Naive B cell (primary cell): ENCODE results near the gene GRK3. TPM values are rescaled to one million over a fixed set of nuclear protein-coding genes. Genes with fewer than 3 reads are reported as not detected.
"Not testable (repeated sequence)": the region's sequence is repeated elsewhere in the genome, so short reads cannot be mapped to it uniquely, and the experiment has no call there.

Experiments used
- ATAC-seq, 2 donors: fragments of 150-1000 bp; cut with Tn5 transposase; 2 replicates each; pipeline ENCODE4 v1.10.0; 2021; ENCODE audit warnings: low read depth in 2 of 2, mild to moderate bottlenecking in 2 of 2, moderate library complexity in 2 of 2
- DNase-seq: peaks from one replicate; pipeline ENCODE4 v3.0.0; 2022
- H3K27ac Mint-ChIP-seq, 6 donors: one replicate each; pipeline ENCODE4 v1.8.0; 2020 to 2022; ENCODE audit warnings: mild to moderate bottlenecking in 6 of 6, mixed read lengths in 6 of 6, moderate library complexity in 5 of 6, inconsistent platforms in 2 of 6
- H3K27me3 Mint-ChIP-seq, 3 donors: one replicate each; pipeline ENCODE4 v1.8.0; 2021 to 2022; ENCODE audit warnings: mixed read lengths in 3 of 3, mild to moderate bottlenecking in 1 of 3
- H3K36me3 Mint-ChIP-seq, 2 donors: one replicate each; pipeline ENCODE4 v1.8.0; 2020 to 2022; ENCODE audit warnings: mixed read lengths in 2 of 2, inconsistent platforms in 1 of 2, mild to moderate bottlenecking in 1 of 2
- H3K4me1 Mint-ChIP-seq, 3 donors: one replicate each; pipeline ENCODE4 v1.8.0; 2020 to 2022; ENCODE audit warnings: mixed read lengths in 3 of 3, inconsistent platforms in 1 of 3, mild to moderate bottlenecking in 1 of 3, moderate library complexity in 1 of 3
- H3K4me3 Mint-ChIP-seq, 8 donors: one replicate each; pipeline ENCODE4 v1.8.0; 2020 to 2022; ENCODE audit warnings: mild to moderate bottlenecking in 8 of 8, mixed read lengths in 8 of 8, moderate library complexity in 8 of 8, inconsistent platforms in 2 of 8
- H3K9me3 Mint-ChIP-seq, 7 donors: one replicate each; pipeline ENCODE4 v1.8.0; 2020 to 2022; ENCODE audit warnings: mixed read lengths in 7 of 7, mild to moderate bottlenecking in 5 of 7, inconsistent platforms in 2 of 7, moderate library complexity in 1 of 7
- polyA plus RNA-seq, 6 donors: library from polyadenylated mRNA; unstranded; fragments of 300-500 nt; fragmentation: Illumina TruSeq; gene quantifications; one replicate each; pipeline ENCODE4 v1.2.3, GENCODE V29; 2021; ENCODE audit warnings: low read depth in 6 of 6

GRK3 gene
- polyA plus RNA-seq, 6 donors from 2014 or later: 5.9 to 18.8 (median 12.9) TPM

- DNase-seq, ATAC-seq, H3K9me3 Mint-ChIP-seq, H3K27me3 Mint-ChIP-seq, H3K36me3 Mint-ChIP-seq: not testable (repeated sequence)
- Mint-ChIP-seq H3K4me3 (peak overlapping the region in 7 of 8 donors; percentile 11 to 97 (median 59)), H3K4me1 (peaks cover 66 to 85% (median 68%) of the 10 kb centered on the region in 3 donors), H3K27ac (peak overlapping the region in 5 of 6 donors; percentile 36 to 93 (median 83))
These were observed 3.6 kb downstream of the GRK3 start for GRCh38 chr22:25568066-25568465.

GRCh38 chr22:25569361-25569760, 4.9 kb downstream of the GRK3 start:
- Mint-ChIP-seq H3K27ac (no peak overlapping the region), H3K4me3 (peak overlapping the region in 3 of 8 donors; percentile 19 to 52 (median 23)), H3K36me3 (peaks cover 4 to 8% of the 10 kb centered on the region in 2 donors), H3K27me3 (no peaks in the 10 kb centered on the region), H3K4me1 (peaks cover 61 to 79% (median 66%) of the 10 kb centered on the region in 3 donors), H3K9me3 (peaks cover 0 to 3% (median 0%) of the 10 kb centered on the region in 7 donors)
- ATAC-seq (no peak), DNase-seq (no peak)

- peaks cover 61 to 84% (median 72%) of the 10 kb centered on the region in 3 donors for H3K4me1 Mint-ChIP-seq
- peaks cover 4 to 8% of the 10 kb centered on the region in 2 donors for H3K36me3 Mint-ChIP-seq
- peaks cover 0 to 3% (median 0%) of the 10 kb centered on the region in 7 donors for H3K9me3 Mint-ChIP-seq
- peak overlapping the region in 1 of 8 donors; percentile 30 for H3K4me3 Mint-ChIP-seq
- H3K27ac Mint-ChIP-seq: no peak overlapping the region
- H3K27me3 Mint-ChIP-seq: no peaks in the 10 kb centered on the region
- ATAC-seq (no peak), DNase-seq (no peak)
These were observed 5.5 kb downstream of the GRK3 start for GRCh38 chr22:25569983-25570382.

DNA sequence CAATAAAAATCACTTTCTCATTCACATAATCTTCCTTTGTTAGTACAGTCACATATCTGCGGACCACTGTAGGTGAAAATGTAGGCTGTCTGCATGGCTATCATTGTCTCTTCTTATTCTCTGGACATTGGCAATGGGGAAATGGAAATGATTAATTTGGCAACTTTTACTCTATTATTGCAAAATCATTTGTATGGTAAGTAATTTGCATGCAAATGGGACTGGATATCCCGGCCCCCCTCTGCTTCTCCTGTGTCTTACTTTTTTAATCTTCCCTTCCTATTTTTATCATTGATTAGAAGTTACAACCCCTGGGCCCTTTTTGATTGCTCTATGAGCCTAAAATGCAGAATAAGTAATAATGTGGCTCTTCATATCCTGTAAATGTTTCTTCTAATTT, 6.0 kb downstream of the GRK3 start:
- Mint-ChIP-seq H3K4me3 (peak overlapping the region in 2 of 8 donors; percentile 13 to 49), H3K4me1 (peaks cover 63 to 87% (median 74%) of the 10 kb centered on the region in 3 donors), H3K9me3 (peaks cover 0 to 3% (median 0%) of the 10 kb centered on the region in 7 donors), H3K36me3 (peaks cover 3 to 4% of the 10 kb centered on the region in 2 donors), H3K27me3 (no peaks in the 10 kb centered on the region), H3K27ac (peak overlapping the region in 1 of 6 donors; percentile 59)
- DNase-seq (no peak), ATAC-seq (no peak)

DNA sequence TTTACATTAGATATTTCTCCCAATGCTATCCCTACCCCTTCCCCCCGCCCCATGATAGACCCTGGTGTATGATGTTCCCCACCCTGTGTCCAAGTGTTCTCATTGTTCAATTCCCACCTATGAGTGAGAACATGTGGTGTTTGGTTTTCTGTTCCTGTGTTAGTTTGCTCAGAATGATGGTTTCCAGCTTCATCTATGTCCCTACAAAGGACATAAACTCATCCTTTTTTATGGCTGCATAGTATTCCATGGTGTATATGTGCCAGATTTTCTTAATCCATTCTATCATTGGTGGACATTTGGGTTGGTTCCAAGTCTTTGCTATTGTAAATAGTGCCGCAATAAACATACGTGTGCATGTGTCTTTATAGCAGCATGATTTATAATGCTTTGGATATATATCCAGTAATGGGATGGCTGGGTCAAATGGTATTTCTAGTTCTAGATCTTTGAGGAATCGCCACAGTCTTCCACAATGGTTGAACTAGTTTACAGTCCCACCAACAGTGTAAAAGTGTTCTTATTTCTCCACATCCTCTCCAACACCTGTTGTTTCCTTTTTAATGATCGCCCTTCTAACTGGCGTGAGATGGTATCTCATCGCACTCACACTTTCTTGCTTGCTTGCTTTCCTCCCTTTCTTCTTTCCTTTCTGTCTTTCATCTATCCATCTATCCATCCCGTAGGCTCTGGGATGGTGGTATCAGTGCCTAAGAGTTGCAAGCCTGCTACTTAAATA, 7.7 kb downstream of the GRK3 start:
- ATAC-seq, H3K27me3 Mint-ChIP-seq, H3K9me3 Mint-ChIP-seq, DNase-seq, H3K36me3 Mint-ChIP-seq: not testable (repeated sequence)
- peak overlapping the region; percentile 10 to 93 (median 60) for H3K27ac Mint-ChIP-seq
- H3K4me3 Mint-ChIP-seq: peak overlapping the region in 4 of 8 donors; percentile 31 to 74 (median 47)
- peaks cover 52 to 80% (median 66%) of the 10 kb centered on the region in 3 donors for H3K4me1 Mint-ChIP-seq

DNA sequence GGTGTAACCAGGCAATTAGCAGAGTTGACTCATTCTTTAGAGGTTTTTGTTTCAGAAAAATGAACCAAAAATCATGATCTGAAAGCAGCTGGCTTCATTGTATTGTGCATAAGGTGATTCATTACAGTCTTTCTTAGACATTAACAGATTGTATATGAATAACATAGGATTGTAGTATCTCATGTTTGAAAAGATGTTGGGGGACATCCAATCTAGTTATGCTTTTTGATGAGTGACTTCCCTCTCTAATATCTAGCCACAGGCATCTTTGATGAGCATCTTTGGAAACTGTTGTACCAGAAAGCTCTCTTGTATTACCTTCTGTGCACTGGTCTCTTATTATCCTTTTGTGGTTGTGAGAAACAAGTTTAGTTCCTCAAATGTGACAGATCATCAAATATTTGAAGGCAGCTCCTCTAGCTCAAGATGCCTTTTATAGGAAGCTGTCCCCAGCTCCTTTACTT, 8.3 kb downstream of the GRK3 start:
- DNase-seq (peak; percentile 18), ATAC-seq (peak; percentile 72 to 75)
- H3K9me3 Mint-ChIP-seq: peaks cover 0 to 3% (median 0%) of the 10 kb centered on the region in 7 donors
- peaks cover 0 to 4% of the 10 kb centered on the region in 2 donors for H3K36me3 Mint-ChIP-seq
- H3K27ac Mint-ChIP-seq: peak overlapping the region; percentile 10 to 93 (median 50)
- peaks cover 50 to 77% (median 61%) of the 10 kb centered on the region in 3 donors for H3K4me1 Mint-ChIP-seq
- H3K27me3 Mint-ChIP-seq: no peaks in the 10 kb centered on the region
- H3K4me3 Mint-ChIP-seq: peak overlapping the region in 5 of 8 donors; percentile 31 to 74 (median 57)

DNA sequence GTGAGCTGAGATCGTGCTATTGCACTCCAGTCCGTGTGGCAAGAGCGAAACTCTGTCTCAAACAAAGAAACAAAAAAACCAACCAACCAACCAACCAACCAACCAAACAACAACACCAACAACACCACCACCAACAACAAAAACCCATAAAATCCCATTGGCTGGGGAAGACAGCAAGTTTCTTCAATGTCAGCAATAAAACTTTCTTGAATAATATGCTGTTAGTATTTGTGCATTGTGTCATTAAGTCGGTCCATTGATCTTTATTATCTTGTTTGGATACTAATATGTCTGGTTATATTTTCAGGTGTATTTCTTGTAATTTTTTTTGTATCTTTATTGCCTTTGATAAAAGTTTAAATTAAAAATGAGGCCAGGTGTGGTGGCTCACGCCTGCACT, 9.4 kb downstream of the GRK3 start:
- no peaks in the 10 kb centered on the region for H3K27me3 Mint-ChIP-seq
- ATAC-seq: no peak
- peaks cover 8 to 12% of the 10 kb centered on the region in 2 donors for H3K36me3 Mint-ChIP-seq

DNA sequence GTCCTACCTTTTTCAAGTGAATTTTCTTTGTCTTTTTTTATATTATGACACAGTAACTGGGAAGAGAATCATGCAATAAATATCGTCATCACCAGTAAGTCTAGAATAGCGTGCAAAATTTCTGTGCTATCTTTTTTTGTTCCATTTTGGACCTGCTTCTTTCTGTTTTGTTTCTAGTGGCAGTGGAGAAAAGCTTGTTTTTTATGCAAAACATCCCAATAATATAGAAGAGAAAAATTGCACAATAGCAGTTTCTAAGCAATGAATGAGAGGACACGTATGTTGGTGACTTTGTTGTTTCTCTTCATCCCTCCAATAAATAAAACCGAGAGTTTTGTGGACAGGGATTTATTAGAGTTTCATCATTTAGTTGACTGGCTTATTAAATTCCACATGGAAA, 10.3 kb downstream of the GRK3 start:
- H3K27ac Mint-ChIP-seq: peak overlapping the region in 4 of 6 donors; percentile 16 to 84 (median 52)
- no peak overlapping the region for H3K4me3 Mint-ChIP-seq

More for the DNA sequence above, 9.4 kb downstream of the GRK3 start:
- peak overlapping the region in 3 of 6 donors; percentile 16 to 84 (median 65) for H3K27ac Mint-ChIP-seq
- H3K4me3 Mint-ChIP-seq: peak overlapping the region in 1 of 8 donors; percentile 44
- peaks cover 53 to 76% (median 67%) of the 10 kb centered on the region in 3 donors for H3K4me1 Mint-ChIP-seq
- no peak for DNase-seq
- H3K9me3 Mint-ChIP-seq: peaks cover 0 to 3% (median 0%) of the 10 kb centered on the region in 7 donors

GRCh38 chr22:25575674-25576392, 11.4 kb downstream of the GRK3 start:
- H3K36me3 Mint-ChIP-seq: peaks cover 8 to 18% of the 10 kb centered on the region in 2 donors
- not testable (repeated sequence) for H3K9me3 Mint-ChIP-seq, ATAC-seq, DNase-seq, H3K27me3 Mint-ChIP-seq, H3K27ac Mint-ChIP-seq, H3K4me3 Mint-ChIP-seq
- H3K4me1 Mint-ChIP-seq: peaks cover 45 to 71% (median 63%) of the 10 kb centered on the region in 3 donors

More for the DNA sequence above, 10.3 kb downstream of the GRK3 start:
- DNase-seq (no peak), ATAC-seq (no peak)
- peaks cover 46 to 70% (median 63%) of the 10 kb centered on the region in 3 donors for H3K4me1 Mint-ChIP-seq
- no peaks in the 10 kb centered on the region for H3K27me3 Mint-ChIP-seq
- peaks cover 8 to 12% of the 10 kb centered on the region in 2 donors for H3K36me3 Mint-ChIP-seq
- peaks cover 0 to 3% (median 0%) of the 10 kb centered on the region in 7 donors for H3K9me3 Mint-ChIP-seq

DNA sequence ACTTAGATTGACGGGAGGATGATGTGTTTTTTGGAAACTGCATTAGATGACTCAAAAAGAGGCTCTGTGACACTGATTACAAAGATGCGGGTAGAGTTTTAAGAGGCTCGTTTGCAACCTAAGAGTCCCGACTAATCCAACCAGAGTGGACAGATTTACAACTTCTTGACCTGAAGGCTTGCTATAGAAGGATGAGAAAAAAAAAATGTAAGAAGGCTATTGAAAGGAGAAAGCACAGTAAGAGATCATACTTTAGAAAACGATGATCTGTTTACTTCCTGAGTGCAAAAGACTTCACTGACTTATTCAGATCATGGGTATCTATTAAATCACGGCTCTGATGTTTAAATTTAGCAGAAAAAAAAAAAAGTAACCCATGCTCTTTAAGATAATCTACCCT, 17.0 kb downstream of the GRK3 start:
- Mint-ChIP-seq H3K27ac (peak overlapping the region in 4 of 6 donors; percentile 9 to 70 (median 31)), H3K36me3 (peaks cover 8 to 14% of the 10 kb centered on the region in 2 donors), H3K4me1 (peaks cover 39 to 66% (median 61%) of the 10 kb centered on the region in 3 donors)
- DNase-seq, H3K27me3 Mint-ChIP-seq, H3K4me3 Mint-ChIP-seq, ATAC-seq, H3K9me3 Mint-ChIP-seq: not testable (repeated sequence)

- Mint-ChIP-seq H3K9me3 (peaks cover 0 to 5% (median 1%) of the 10 kb centered on the region in 7 donors), H3K27me3 (no peaks in the 10 kb centered on the region), H3K27ac (peak overlapping the region in 3 of 6 donors; percentile 61 to 76 (median 70)), H3K4me3 (peak overlapping the region in 3 of 8 donors; percentile 36 to 75 (median 45)), H3K4me1 (peaks cover 42 to 71% (median 61%) of the 10 kb centered on the region in 3 donors), H3K36me3 (peaks cover 8 to 17% of the 10 kb centered on the region in 2 donors)
- ATAC-seq (no peak), DNase-seq (no peak)
These were observed 18.5 kb downstream of the GRK3 start for GRCh38 chr22:25582946-25583345.

DNA sequence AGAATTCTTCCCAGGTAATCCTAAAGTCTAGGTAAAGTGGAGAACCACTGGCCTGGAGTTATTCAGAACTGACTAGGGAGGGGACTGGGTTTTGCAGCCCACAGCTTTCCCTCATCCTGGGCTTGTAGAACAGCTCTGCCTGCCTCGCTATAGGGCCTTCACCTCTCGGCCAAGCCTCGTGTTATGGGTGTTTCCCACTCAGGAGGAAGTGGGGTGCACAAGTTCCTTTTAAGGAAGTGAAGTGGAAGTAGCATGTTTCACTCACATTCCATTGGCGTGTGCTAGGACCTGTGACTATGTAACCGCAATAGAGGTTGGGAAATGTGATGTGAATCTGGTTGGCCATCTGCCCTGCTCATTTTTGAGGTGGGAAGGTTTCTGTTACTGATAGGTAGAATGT, 20.5 kb downstream of the GRK3 start:
- peaks cover 0 to 20% of the 10 kb centered on the region in 2 donors for H3K36me3 Mint-ChIP-seq
- H3K27ac Mint-ChIP-seq: peak overlapping the region in 3 of 6 donors; percentile 18 to 69 (median 35)
- peaks cover 0 to 17% (median 7%) of the 10 kb centered on the region in 7 donors for H3K9me3 Mint-ChIP-seq
- H3K27me3 Mint-ChIP-seq, DNase-seq: not testable (repeated sequence)
- H3K4me1 Mint-ChIP-seq: peaks cover 32 to 69% (median 51%) of the 10 kb centered on the region in 3 donors
- ATAC-seq: peak; percentile 76 to 96
- H3K4me3 Mint-ChIP-seq: peak overlapping the region in 1 of 8 donors; percentile 46

- not testable (repeated sequence) for H3K27me3 Mint-ChIP-seq, ATAC-seq, DNase-seq, H3K27ac Mint-ChIP-seq
- H3K9me3 Mint-ChIP-seq: peaks cover 0 to 32% (median 25%) of the 10 kb centered on the region in 7 donors
- peak overlapping the region in 1 of 8 donors; percentile 13 for H3K4me3 Mint-ChIP-seq
- H3K4me1 Mint-ChIP-seq: peaks cover 23 to 52% (median 41%) of the 10 kb centered on the region in 3 donors
- H3K36me3 Mint-ChIP-seq: peaks cover 8 to 30% of the 10 kb centered on the region in 2 donors
These were observed 25.2 kb downstream of the GRK3 start for GRCh38 chr22:25589664-25590063.
